Measurements from ENCODE around the gene CCL25. TPM values are rescaled to one million over a fixed set of nuclear protein-coding genes. Genes with fewer than 3 reads are reported as not detected.

Gene CCL25
- not detected in 2 replicates for total RNA-seq (2014; rRNA removed; shearing (Covaris generic); ENCODE audit: low replicate concordance)

GRCh38 chr19:8052464-8052859 is at the start of gene CCL25:
Gene CCL25, plus strand, starts transcription at chr19:8052760. Its CDS starts 290 bp downstream, at chr19:8053050.
- Histone ChIP-seq H2AFZ (ENCODE audit: low read length) (no peak within 1 kb of the TSS), H4K20me1 (ENCODE audit: insufficient read depth, low read depth, low read length) (no peaks in the 10 kb centered on the region), H3K27ac (ENCODE audit: low read length) (no peak within 1 kb of the TSS), H3K27me3 (ENCODE audit: low read length) (no peaks in the 10 kb centered on the region), H3K4me3 (ENCODE audit: low read length) (no peak within 1 kb of the TSS), H3K79me2 (ENCODE audit: low read length) (no peaks in the 10 kb centered on the region), H3K4me2 (ENCODE audit: low read depth, low read length, poor library complexity, severe bottlenecking) (no peak within 1 kb of the TSS), H3K9me2 (replicated peaks; ENCODE audit: insufficient read depth, low read length) (no peaks in the 10 kb centered on the region), H3K9me3 (ENCODE audit: low read length) (no peaks in the 10 kb centered on the region), H3K4me1 (ENCODE audit: low read length) (no peaks in the 10 kb centered on the region), H3K36me3 (ENCODE audit: insufficient read depth, low read length) (no peaks in the 10 kb centered on the region), H3K9ac (ENCODE audit: low read length) (no peak within 1 kb of the TSS)
- DNase-seq: no peak

- H3K79me2 ChIP-seq (ENCODE audit: low read length): peaks cover 79% of the 10 kb centered on the region
- H4K20me1 ChIP-seq (ENCODE audit: insufficient read depth, low read depth, low read length): peaks cover 51% of the 10 kb centered on the region
- peak overlapping the region; percentile 80 for H3K4me3 ChIP-seq (ENCODE audit: low read length)
- DNase-seq: no peak
- no peaks in the 10 kb centered on the region for H3K9me2 ChIP-seq (replicated peaks; ENCODE audit: insufficient read depth, low read length)
- no peaks in the 10 kb centered on the region for H3K27me3 ChIP-seq (ENCODE audit: low read length)
- H2AFZ ChIP-seq (ENCODE audit: low read length): no peak overlapping the region
- peak overlapping the region; percentile 74 for H3K4me2 ChIP-seq (ENCODE audit: low read depth, low read length, poor library complexity, severe bottlenecking)
- peak overlapping the region; percentile 85 for H3K9ac ChIP-seq (ENCODE audit: low read length)
- H3K36me3 ChIP-seq (ENCODE audit: insufficient read depth, low read length): peaks cover 17% of the 10 kb centered on the region
- H3K4me1 ChIP-seq (ENCODE audit: low read length): peaks cover 34% of the 10 kb centered on the region
- H3K9me3 ChIP-seq (ENCODE audit: low read length): no peaks in the 10 kb centered on the region
- no peak overlapping the region; the same call in 1 of the 2 replicates for H3K27ac ChIP-seq (ENCODE audit: low read length)
Observed at GRCh38 chr19:8004001-8004400, 48.6 kb upstream of the CCL25 start.

- Histone ChIP-seq H3K9me3 (ENCODE audit: low read length) (no peaks in the 10 kb centered on the region), H3K4me1 (ENCODE audit: low read length) (peaks cover 31% of the 10 kb centered on the region), H3K79me2 (ENCODE audit: low read length) (peaks cover 70% of the 10 kb centered on the region), H3K9ac (ENCODE audit: low read length) (peak overlapping the region; percentile 85), H3K27ac (ENCODE audit: low read length) (peak overlapping the region; percentile 59), H3K27me3 (ENCODE audit: low read length) (no peaks in the 10 kb centered on the region), H3K4me2 (ENCODE audit: low read depth, low read length, poor library complexity, severe bottlenecking) (peak overlapping the region; percentile 74), H2AFZ (ENCODE audit: low read length) (no peak overlapping the region), H4K20me1 (ENCODE audit: insufficient read depth, low read depth, low read length) (peaks cover 43% of the 10 kb centered on the region), H3K9me2 (replicated peaks; ENCODE audit: insufficient read depth, low read length) (no peaks in the 10 kb centered on the region), H3K4me3 (ENCODE audit: low read length) (peak overlapping the region; percentile 80), H3K36me3 (ENCODE audit: insufficient read depth, low read length) (peaks cover 14% of the 10 kb centered on the region; the same call in 1 of the 2 replicates)
- peak; percentile 70 for DNase-seq
Observed at GRCh38 chr19:8004723-8005513, 47.6 kb upstream of the CCL25 start.

- peak within 1 kb of the TSS; percentile 99 for H3K4me3 ChIP-seq (ENCODE audit: low read length)
- H3K9me2 ChIP-seq (replicated peaks; ENCODE audit: insufficient read depth, low read length): no peaks in the 10 kb centered on the region
- peaks cover 63% of the 10 kb centered on the region for H3K79me2 ChIP-seq (ENCODE audit: low read length)
- peak; percentile 97 for DNase-seq
- H3K36me3 ChIP-seq (ENCODE audit: insufficient read depth, low read length): peaks cover 9% of the 10 kb centered on the region; the same call in 1 of the 2 replicates
- peak within 1 kb of the TSS; percentile 90 for H3K9ac ChIP-seq (ENCODE audit: low read length)
- H4K20me1 ChIP-seq (ENCODE audit: insufficient read depth, low read depth, low read length): peaks cover 35% of the 10 kb centered on the region
- peak within 1 kb of the TSS; percentile 93 for H3K4me2 ChIP-seq (ENCODE audit: low read depth, low read length, poor library complexity, severe bottlenecking)
- no peaks in the 10 kb centered on the region for H3K27me3 ChIP-seq (ENCODE audit: low read length)
- peaks cover 31% of the 10 kb centered on the region for H3K4me1 ChIP-seq (ENCODE audit: low read length)
- peak within 1 kb of the TSS; percentile 91 for H2AFZ ChIP-seq (ENCODE audit: low read length)
- no peaks in the 10 kb centered on the region for H3K9me3 ChIP-seq (ENCODE audit: low read length)
- peak within 1 kb of the TSS; percentile 59 for H3K27ac ChIP-seq (ENCODE audit: low read length)
Observed at GRCh38 chr19:8005534-8006256, 46.9 kb upstream of the CCL25 start, which contains the start of gene ELAVL1. Gene ELAVL1, minus strand, starts transcription at chr19:8005641. Its CDS starts 13,826 bp downstream, at chr19:7991815.

- Histone ChIP-seq H3K36me3 (ENCODE audit: insufficient read depth, low read length) (no peaks in the 10 kb centered on the region), H3K9me2 (replicated peaks; ENCODE audit: insufficient read depth, low read length) (no peaks in the 10 kb centered on the region), H3K4me3 (ENCODE audit: low read length) (no peak overlapping the region), H3K9ac (ENCODE audit: low read length) (no peak overlapping the region), H3K27ac (ENCODE audit: low read length) (no peak overlapping the region), H3K9me3 (ENCODE audit: low read length) (no peaks in the 10 kb centered on the region), H3K79me2 (ENCODE audit: low read length) (peaks cover 3% of the 10 kb centered on the region; the same call in 1 of the 2 replicates), H2AFZ (ENCODE audit: low read length) (no peak overlapping the region; the same call in 1 of the 2 replicates), H3K27me3 (ENCODE audit: low read length) (no peaks in the 10 kb centered on the region), H4K20me1 (ENCODE audit: insufficient read depth, low read depth, low read length) (no peaks in the 10 kb centered on the region), H3K4me1 (ENCODE audit: low read length) (peaks cover 5% of the 10 kb centered on the region), H3K4me2 (ENCODE audit: low read depth, low read length, poor library complexity, severe bottlenecking) (no peak overlapping the region)
- DNase-seq: peak; percentile 88
Observed at GRCh38 chr19:8017808-8018207, 34.8 kb upstream of the CCL25 start.

GRCh38 chr19:8020681-8021080 is 31.9 kb upstream of the CCL25 start:
- no peaks in the 10 kb centered on the region for H3K9me3 ChIP-seq (ENCODE audit: low read length)
- no peaks in the 10 kb centered on the region for H4K20me1 ChIP-seq (ENCODE audit: insufficient read depth, low read depth, low read length)
- no peaks in the 10 kb centered on the region for H3K36me3 ChIP-seq (ENCODE audit: insufficient read depth, low read length)
- no peak overlapping the region for H3K4me3 ChIP-seq (ENCODE audit: low read length)
- H3K9ac ChIP-seq (ENCODE audit: low read length): no peak overlapping the region
- H2AFZ ChIP-seq (ENCODE audit: low read length): no peak overlapping the region
- no peak overlapping the region for H3K4me2 ChIP-seq (ENCODE audit: low read depth, low read length, poor library complexity, severe bottlenecking)
- H3K9me2 ChIP-seq (replicated peaks; ENCODE audit: insufficient read depth, low read length): no peaks in the 10 kb centered on the region
- H3K79me2 ChIP-seq (ENCODE audit: low read length): no peaks in the 10 kb centered on the region
- H3K27me3 ChIP-seq (ENCODE audit: low read length): no peaks in the 10 kb centered on the region
- DNase-seq: no peak
- no peak overlapping the region for H3K27ac ChIP-seq (ENCODE audit: low read length)
- H3K4me1 ChIP-seq (ENCODE audit: low read length): peaks cover 13% of the 10 kb centered on the region

GRCh38 chr19:8021374-8021773 is 31.2 kb upstream of the CCL25 start:
- H2AFZ ChIP-seq (ENCODE audit: low read length): no peak overlapping the region
- no peak overlapping the region for H3K4me3 ChIP-seq (ENCODE audit: low read length)
- no peak overlapping the region for H3K4me2 ChIP-seq (ENCODE audit: low read depth, low read length, poor library complexity, severe bottlenecking)
- H3K4me1 ChIP-seq (ENCODE audit: low read length): peaks cover 13% of the 10 kb centered on the region
- no peak overlapping the region for H3K27ac ChIP-seq (ENCODE audit: low read length)
- H4K20me1 ChIP-seq (ENCODE audit: insufficient read depth, low read depth, low read length): no peaks in the 10 kb centered on the region
- no peak for DNase-seq
- no peaks in the 10 kb centered on the region for H3K9me3 ChIP-seq (ENCODE audit: low read length)
- H3K9me2 ChIP-seq (replicated peaks; ENCODE audit: insufficient read depth, low read length): no peaks in the 10 kb centered on the region
- H3K9ac ChIP-seq (ENCODE audit: low read length): no peak overlapping the region
- no peaks in the 10 kb centered on the region for H3K27me3 ChIP-seq (ENCODE audit: low read length)
- no peaks in the 10 kb centered on the region for H3K79me2 ChIP-seq (ENCODE audit: low read length)
- H3K36me3 ChIP-seq (ENCODE audit: insufficient read depth, low read length): no peaks in the 10 kb centered on the region

- H3K79me2 ChIP-seq (ENCODE audit: low read length): no peaks in the 10 kb centered on the region
- peaks cover 13% of the 10 kb centered on the region for H3K4me1 ChIP-seq (ENCODE audit: low read length)
- no peak overlapping the region for H2AFZ ChIP-seq (ENCODE audit: low read length)
- H3K27ac ChIP-seq (ENCODE audit: low read length): no peak overlapping the region
- H3K27me3 ChIP-seq (ENCODE audit: low read length): no peaks in the 10 kb centered on the region
- H3K4me2 ChIP-seq (ENCODE audit: low read depth, low read length, poor library complexity, severe bottlenecking): no peak overlapping the region
- no peaks in the 10 kb centered on the region for H3K9me3 ChIP-seq (ENCODE audit: low read length)
- H3K9ac ChIP-seq (ENCODE audit: low read length): no peak overlapping the region
- H3K4me3 ChIP-seq (ENCODE audit: low read length): no peak overlapping the region
- no peaks in the 10 kb centered on the region for H3K9me2 ChIP-seq (replicated peaks; ENCODE audit: insufficient read depth, low read length)
- H4K20me1 ChIP-seq (ENCODE audit: insufficient read depth, low read depth, low read length): no peaks in the 10 kb centered on the region
- H3K36me3 ChIP-seq (ENCODE audit: insufficient read depth, low read length): no peaks in the 10 kb centered on the region
- no peak for DNase-seq
Observed at GRCh38 chr19:8022275-8022674, 30.3 kb upstream of the CCL25 start.
